SK-N-SH treated with all-trans-retinoic acid at 6 μM for 48 hours (cell line): ENCODE results near the gene OFD1.

Experiments
- ATAC-seq: fragments of 200-7000 bp; cut with Tn5 transposase; 3 replicates; pipeline ENCODE4 v1.9.1; 2020; ENCODE audit warnings: mild to moderate bottlenecking, moderate library complexity
- ARNTL ChIP-seq: fragments of 450-650 bp; formaldehyde crosslinking; IDR thresholded peaks from 2 replicates; pipeline ENCODE4 v1.5.0; 2020; ENCODE audit warnings: low read depth, mild to moderate bottlenecking, moderate library complexity, borderline replicate concordance
- BACH2 ChIP-seq: fragments of 250-450 bp; sonication (Bioruptor Pico); IDR thresholded peaks from 2 replicates; pipeline ENCODE4 v1.9.0; 2021; ENCODE audit warnings: mild to moderate bottlenecking, borderline replicate concordance
- CSDC2 ChIP-seq: fragments of 250-450 bp; sonication (Bioruptor Pico); IDR thresholded peaks from 2 replicates; pipeline ENCODE4 v1.5.0; 2020; ENCODE audit warnings: mild to moderate bottlenecking, moderate library complexity
- ESRRG ChIP-seq: fragments of 250-450 bp; sonication (Bioruptor Pico); IDR thresholded peaks from 2 replicates; pipeline ENCODE4 v1.6.1; 2021; ENCODE audit warnings: mild to moderate bottlenecking
- GLIS3 ChIP-seq: fragments of 250-450 bp; sonication (Bioruptor Pico); IDR thresholded peaks from 2 replicates; pipeline ENCODE4 v1.5.0; 2020; ENCODE audit warnings: mild to moderate bottlenecking, moderate library complexity
- ISL1 ChIP-seq: fragments of 250-450 bp; sonication (Bioruptor Pico); IDR thresholded peaks from 2 replicates; pipeline ENCODE4 v2.1.2; 2022; ENCODE audit warnings: mild to moderate bottlenecking, moderate library complexity
- OSR1 ChIP-seq: fragments of 250-450 bp; sonication (Bioruptor Pico); IDR thresholded peaks from 2 replicates; pipeline ENCODE4 v1.8.0; 2022; ENCODE audit warnings: moderate library complexity, mild to moderate bottlenecking, inconsistent platforms
- PPARA ChIP-seq: fragments of 250-450 bp; sonication (Bioruptor Pico); IDR thresholded peaks from 2 replicates; pipeline ENCODE4 v1.5.0; 2020; ENCODE audit warnings: mild to moderate bottlenecking, borderline replicate concordance
- SNAI2 ChIP-seq: fragments of 250-450 bp; sonication (Bioruptor Pico); IDR thresholded peaks from 2 replicates; pipeline ENCODE4 v1.5.0; 2020; ENCODE audit warnings: mild to moderate bottlenecking, moderate library complexity
- TCF4 ChIP-seq: fragments of 250-450 bp; sonication (Bioruptor Pico); IDR thresholded peaks from 2 replicates; pipeline ENCODE4 v1.8.0; 2021; ENCODE audit warnings: mild to moderate bottlenecking, moderate library complexity, borderline replicate concordance
- TOX ChIP-seq: fragments of 250-450 bp; sonication (Bioruptor Pico); IDR thresholded peaks from 2 replicates; pipeline ENCODE4 v1.8.0; 2021; ENCODE audit warnings: mild to moderate bottlenecking, moderate library complexity, borderline replicate concordance
- ZC3H10 ChIP-seq: fragments of 250-450 bp; sonication (Bioruptor Pico); IDR thresholded peaks from 2 replicates; pipeline ENCODE4 v1.5.1; 2021; ENCODE audit warnings: mild to moderate bottlenecking, moderate library complexity
- ZFP30 ChIP-seq: fragments of 450-650 bp; formaldehyde crosslinking; IDR thresholded peaks from 2 replicates; pipeline ENCODE4 v1.5.0; 2022; ENCODE audit warnings: mild to moderate bottlenecking, moderate library complexity
- ZNF565 ChIP-seq: fragments of 450-650 bp; formaldehyde crosslinking; conservative IDR thresholded peaks from 2 replicates; pipeline ENCODE4 v1.5.0; 2020; ENCODE audit warnings: low read depth, mild to moderate bottlenecking, moderate library complexity
- ZNF70 ChIP-seq: fragments of 450-650 bp; formaldehyde crosslinking; IDR thresholded peaks from 2 replicates; pipeline ENCODE4 v1.5.0; 2020; ENCODE audit warnings: mild to moderate bottlenecking, moderate library complexity
- ZNF8 ChIP-seq: fragments of 450-650 bp; formaldehyde crosslinking; IDR thresholded peaks from 2 replicates; pipeline ENCODE4 v1.5.0; 2020; ENCODE audit warnings: mild to moderate bottlenecking, moderate library complexity
- TF ChIP-seq, protein P1 (sequence below): fragments of 250-450 bp; sonication (Bioruptor Pico); IDR thresholded peaks from 2 replicates; pipeline ENCODE4 v1.5.1; 2020; ENCODE audit warnings: low read depth, mild to moderate bottlenecking, moderate library complexity
- TF ChIP-seq, protein P2 (sequence below): fragments of 250-450 bp; sonication (Bioruptor Pico); IDR thresholded peaks from 2 replicates; pipeline ENCODE4 v1.8.0; 2020; ENCODE audit warnings: mild to moderate bottlenecking, moderate library complexity, borderline replicate concordance
- TF ChIP-seq, protein P3 (sequence below): fragments of 250-450 bp; sonication (Bioruptor Pico); IDR thresholded peaks from 2 replicates; pipeline ENCODE4 v1.5.1; 2021; ENCODE audit warnings: mild to moderate bottlenecking, moderate library complexity
- TF ChIP-seq, protein P4 (sequence below): fragments of 250-450 bp; sonication (Bioruptor Pico); IDR thresholded peaks from 2 replicates; pipeline ENCODE4 v1.5.0; 2020; ENCODE audit warnings: mild to moderate bottlenecking, moderate library complexity

Gene OFD1

DNA sequence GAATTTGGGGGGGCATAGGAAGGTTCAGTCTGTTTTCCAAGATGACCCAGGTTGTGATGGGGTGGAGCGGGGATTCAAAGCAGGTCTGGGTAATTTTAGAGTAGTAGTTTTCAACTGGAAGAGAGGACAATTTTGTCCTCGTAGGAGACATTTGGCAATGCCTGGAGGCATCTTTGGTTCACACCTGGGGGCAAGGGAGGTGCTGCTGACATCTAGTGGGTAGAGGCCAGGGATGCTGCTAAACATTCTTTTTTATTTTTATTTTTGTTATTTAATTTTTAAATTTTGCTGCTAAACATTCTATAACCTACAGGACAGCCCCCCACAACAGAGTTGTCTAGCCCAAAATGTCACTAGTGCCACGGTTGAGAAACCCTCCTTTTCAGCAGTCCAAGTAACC lies 43.7 kb upstream of the OFD1 start:
- TF ChIP-seq, protein P1, sequence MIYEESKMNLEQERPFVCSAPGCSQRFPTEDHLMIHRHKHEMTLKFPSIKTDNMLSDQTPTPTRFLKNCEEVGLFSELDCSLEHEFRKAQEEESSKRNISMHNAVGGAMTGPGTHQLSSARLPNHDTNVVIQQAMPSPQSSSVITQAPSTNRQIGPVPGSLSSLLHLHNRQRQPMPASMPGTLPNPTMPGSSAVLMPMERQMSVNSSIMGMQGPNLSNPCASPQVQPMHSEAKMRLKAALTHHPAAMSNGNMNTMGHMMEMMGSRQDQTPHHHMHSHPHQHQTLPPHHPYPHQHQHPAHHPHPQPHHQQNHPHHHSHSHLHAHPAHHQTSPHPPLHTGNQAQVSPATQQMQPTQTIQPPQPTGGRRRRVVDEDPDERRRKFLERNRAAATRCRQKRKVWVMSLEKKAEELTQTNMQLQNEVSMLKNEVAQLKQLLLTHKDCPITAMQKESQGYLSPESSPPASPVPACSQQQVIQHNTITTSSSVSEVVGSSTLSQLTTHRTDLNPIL: no peak
- TF ChIP-seq, protein P2, sequence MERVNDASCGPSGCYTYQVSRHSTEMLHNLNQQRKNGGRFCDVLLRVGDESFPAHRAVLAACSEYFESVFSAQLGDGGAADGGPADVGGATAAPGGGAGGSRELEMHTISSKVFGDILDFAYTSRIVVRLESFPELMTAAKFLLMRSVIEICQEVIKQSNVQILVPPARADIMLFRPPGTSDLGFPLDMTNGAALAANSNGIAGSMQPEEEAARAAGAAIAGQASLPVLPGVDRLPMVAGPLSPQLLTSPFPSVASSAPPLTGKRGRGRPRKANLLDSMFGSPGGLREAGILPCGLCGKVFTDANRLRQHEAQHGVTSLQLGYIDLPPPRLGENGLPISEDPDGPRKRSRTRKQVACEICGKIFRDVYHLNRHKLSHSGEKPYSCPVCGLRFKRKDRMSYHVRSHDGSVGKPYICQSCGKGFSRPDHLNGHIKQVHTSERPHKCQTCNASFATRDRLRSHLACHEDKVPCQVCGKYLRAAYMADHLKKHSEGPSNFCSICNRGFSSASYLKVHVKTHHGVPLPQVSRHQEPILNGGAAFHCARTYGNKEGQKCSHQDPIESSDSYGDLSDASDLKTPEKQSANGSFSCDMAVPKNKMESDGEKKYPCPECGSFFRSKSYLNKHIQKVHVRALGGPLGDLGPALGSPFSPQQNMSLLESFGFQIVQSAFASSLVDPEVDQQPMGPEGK (CRISPR knock-in tag): no peak
- no peak for TF ChIP-seq OSR1 (CRISPR knock-in tag)
- TF ChIP-seq SNAI2 (CRISPR knock-in tag): no peak
- TF ChIP-seq ARNTL: no peak

DNA sequence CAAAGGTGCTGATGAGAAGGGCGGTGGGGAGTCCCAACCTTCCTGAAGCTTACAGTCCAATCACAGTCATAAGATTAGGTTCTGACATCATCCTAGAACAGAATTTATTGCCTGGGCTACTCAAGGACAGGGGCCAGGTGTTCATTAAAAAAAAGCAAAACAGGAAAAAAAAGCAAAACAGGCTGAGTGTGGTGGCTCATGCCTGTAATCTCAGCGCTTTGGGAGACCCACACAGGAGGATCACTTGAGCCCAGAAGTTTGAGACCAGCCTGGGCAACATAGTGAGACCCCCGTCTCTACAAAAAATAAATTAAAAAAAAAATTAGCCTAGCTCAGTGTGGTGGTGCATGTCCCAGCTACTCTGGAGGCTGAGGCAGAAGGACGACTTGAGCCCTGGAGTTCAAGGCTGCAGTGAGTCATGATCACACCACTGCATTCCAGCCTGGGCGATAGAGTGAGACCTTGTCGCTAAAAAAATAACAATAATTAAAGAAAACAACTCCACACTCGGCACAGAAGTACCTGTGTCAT lies 42.6 kb upstream of the OFD1 start:
- ATAC-seq: no peak
- no peak for TF ChIP-seq BACH2
- no peak for TF ChIP-seq ZNF70 (CRISPR knock-in tag)
- TF ChIP-seq TOX (CRISPR knock-in tag): no peak
- TF ChIP-seq ISL1 (CRISPR knock-in tag): no peak
- no peak for TF ChIP-seq ARNTL
- TF ChIP-seq OSR1 (CRISPR knock-in tag): no peak
- TF ChIP-seq, protein P3, sequence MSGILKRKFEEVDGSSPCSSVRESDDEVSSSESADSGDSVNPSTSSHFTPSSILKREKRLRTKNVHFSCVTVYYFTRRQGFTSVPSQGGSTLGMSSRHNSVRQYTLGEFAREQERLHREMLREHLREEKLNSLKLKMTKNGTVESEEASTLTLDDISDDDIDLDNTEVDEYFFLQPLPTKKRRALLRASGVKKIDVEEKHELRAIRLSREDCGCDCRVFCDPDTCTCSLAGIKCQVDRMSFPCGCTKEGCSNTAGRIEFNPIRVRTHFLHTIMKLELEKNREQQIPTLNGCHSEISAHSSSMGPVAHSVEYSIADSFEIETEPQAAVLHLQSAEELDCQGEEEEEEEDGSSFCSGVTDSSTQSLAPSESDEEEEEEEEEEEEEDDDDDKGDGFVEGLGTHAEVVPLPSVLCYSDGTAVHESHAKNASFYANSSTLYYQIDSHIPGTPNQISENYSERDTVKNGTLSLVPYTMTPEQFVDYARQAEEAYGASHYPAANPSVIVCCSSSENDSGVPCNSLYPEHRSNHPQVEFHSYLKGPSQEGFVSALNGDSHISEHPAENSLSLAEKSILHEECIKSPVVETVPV (CRISPR knock-in tag): no peak
- TF ChIP-seq PPARA (CRISPR knock-in tag): no peak
- TF ChIP-seq ZNF565 (CRISPR knock-in tag): no peak
- no peak for TF ChIP-seq SNAI2 (CRISPR knock-in tag)
- no peak for TF ChIP-seq ZFP30 (CRISPR knock-in tag)
- TF ChIP-seq, protein P2 (CRISPR knock-in tag): no peak
- TF ChIP-seq, all 23 proteins: peak for 0

More for the DNA sequence above, 43.7 kb upstream of the OFD1 start:
- no peak for ATAC-seq

DNA sequence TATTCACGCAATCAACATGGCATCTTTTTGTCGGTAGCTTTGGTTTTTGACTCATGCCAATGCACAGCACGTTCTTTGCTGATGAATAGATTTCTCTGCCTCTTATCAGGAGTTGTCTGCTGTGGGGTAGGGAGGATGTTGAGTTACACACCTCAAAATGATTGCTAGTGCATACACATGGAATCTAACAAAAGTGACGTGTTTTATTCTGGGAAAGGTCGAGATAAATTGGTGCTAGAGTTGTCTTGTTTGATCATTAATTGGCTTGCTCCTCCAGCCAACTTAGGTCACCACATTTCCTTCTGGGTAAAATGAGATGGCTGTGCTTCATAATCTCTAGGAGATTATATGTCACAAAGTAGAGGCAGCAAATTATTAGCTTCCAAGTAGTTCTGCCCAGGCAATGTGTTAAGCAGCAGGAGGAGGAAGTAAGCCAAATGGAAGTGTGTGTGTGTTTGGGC lies 41.7 kb upstream of the OFD1 start:
- TF ChIP-seq ZNF8 (CRISPR knock-in tag): no peak
- TF ChIP-seq GLIS3 (CRISPR knock-in tag): no peak
- TF ChIP-seq, protein P1: no peak
- no peak for TF ChIP-seq ARNTL
- TF ChIP-seq ZNF565 (CRISPR knock-in tag): no peak
- no peak for TF ChIP-seq SNAI2 (CRISPR knock-in tag)
- TF ChIP-seq TOX (CRISPR knock-in tag): no peak
- no peak for TF ChIP-seq OSR1 (CRISPR knock-in tag)
- TF ChIP-seq ESRRG (CRISPR knock-in tag): no peak
- TF ChIP-seq ZC3H10 (CRISPR knock-in tag): no peak
- TF ChIP-seq PPARA (CRISPR knock-in tag): no peak
- no peak for TF ChIP-seq CSDC2 (CRISPR knock-in tag)
- no peak for TF ChIP-seq TCF4 (CRISPR knock-in tag)
- TF ChIP-seq, protein P4, sequence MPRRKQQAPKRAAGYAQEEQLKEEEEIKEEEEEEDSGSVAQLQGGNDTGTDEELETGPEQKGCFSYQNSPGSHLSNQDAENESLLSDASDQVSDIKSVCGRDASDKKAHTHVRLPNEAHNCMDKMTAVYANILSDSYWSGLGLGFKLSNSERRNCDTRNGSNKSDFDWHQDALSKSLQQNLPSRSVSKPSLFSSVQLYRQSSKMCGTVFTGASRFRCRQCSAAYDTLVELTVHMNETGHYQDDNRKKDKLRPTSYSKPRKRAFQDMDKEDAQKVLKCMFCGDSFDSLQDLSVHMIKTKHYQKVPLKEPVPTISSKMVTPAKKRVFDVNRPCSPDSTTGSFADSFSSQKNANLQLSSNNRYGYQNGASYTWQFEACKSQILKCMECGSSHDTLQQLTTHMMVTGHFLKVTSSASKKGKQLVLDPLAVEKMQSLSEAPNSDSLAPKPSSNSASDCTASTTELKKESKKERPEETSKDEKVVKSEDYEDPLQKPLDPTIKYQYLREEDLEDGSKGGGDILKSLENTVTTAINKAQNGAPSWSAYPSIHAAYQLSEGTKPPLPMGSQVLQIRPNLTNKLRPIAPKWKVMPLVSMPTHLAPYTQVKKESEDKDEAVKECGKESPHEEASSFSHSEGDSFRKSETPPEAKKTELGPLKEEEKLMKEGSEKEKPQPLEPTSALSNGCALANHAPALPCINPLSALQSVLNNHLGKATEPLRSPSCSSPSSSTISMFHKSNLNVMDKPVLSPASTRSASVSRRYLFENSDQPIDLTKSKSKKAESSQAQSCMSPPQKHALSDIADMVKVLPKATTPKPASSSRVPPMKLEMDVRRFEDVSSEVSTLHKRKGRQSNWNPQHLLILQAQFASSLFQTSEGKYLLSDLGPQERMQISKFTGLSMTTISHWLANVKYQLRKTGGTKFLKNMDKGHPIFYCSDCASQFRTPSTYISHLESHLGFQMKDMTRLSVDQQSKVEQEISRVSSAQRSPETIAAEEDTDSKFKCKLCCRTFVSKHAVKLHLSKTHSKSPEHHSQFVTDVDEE: no peak
- no peak for TF ChIP-seq ISL1 (CRISPR knock-in tag)
- ATAC-seq: no peak
